Tibial nerve (tissue), 4 donors: ENCODE data around the gene GLB1L2.

Experiments
- EP300 ChIP-seq, 2 donors: sonication (generic); formaldehyde crosslinking; IDR thresholded peaks; one replicate each; pipeline ENCODE4 v1.6.1; 2017; ENCODE audit warnings: antibody characterized with exemption in 2 of 2, mild to moderate bottlenecking in 1 of 2
- POLR2A ChIP-seq, 2 donors: fragments of 450-650 bp; IDR thresholded peaks; one replicate each; pipeline ENCODE4 v1.6.1; 2017; ENCODE audit warnings: antibody characterized with exemption in 2 of 2, mild to moderate bottlenecking in 2 of 2, moderate library complexity in 2 of 2
- TF ChIP-seq, protein P1 (sequence below), 5 experiments: fragments of 200-600 bp in 3 of 5; fragments of 450-650 bp in 2 of 5; sonication (generic) in 3 of 5; IDR thresholded peaks; one replicate each; pipeline ENCODE4 v1.5.1; 2016 to 2019; ENCODE audit warnings: antibody characterized with exemption in 5 of 5, mild to moderate bottlenecking in 3 of 5, moderate library complexity in 2 of 5

DNA sequence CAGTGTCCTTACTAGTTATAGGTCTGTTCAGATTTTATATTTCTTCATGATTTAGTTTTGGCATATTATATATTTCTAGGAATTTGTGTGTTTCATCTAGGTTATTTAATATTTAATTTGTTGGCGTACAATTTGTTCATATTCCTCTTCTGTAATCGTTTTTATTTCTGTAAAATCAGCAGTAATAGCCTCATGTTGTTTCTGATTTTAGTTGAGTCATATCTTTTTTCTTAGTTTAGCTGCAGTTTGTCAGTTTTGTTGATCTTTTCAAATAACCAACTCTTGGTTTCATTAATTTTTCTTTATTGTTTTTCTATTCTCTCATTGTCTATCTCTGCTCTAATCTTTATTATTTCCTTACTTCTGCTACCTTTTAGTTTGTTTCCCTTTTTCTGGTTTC is 20.3 kb downstream of the GLB1L2 start:
- TF ChIP-seq EP300 (IDR thresholded peaks at IDR 0.05) = no peak
- no peak for TF ChIP-seq POLR2A (IDR thresholded peaks at IDR 0.05)
- TF ChIP-seq, protein P1, sequence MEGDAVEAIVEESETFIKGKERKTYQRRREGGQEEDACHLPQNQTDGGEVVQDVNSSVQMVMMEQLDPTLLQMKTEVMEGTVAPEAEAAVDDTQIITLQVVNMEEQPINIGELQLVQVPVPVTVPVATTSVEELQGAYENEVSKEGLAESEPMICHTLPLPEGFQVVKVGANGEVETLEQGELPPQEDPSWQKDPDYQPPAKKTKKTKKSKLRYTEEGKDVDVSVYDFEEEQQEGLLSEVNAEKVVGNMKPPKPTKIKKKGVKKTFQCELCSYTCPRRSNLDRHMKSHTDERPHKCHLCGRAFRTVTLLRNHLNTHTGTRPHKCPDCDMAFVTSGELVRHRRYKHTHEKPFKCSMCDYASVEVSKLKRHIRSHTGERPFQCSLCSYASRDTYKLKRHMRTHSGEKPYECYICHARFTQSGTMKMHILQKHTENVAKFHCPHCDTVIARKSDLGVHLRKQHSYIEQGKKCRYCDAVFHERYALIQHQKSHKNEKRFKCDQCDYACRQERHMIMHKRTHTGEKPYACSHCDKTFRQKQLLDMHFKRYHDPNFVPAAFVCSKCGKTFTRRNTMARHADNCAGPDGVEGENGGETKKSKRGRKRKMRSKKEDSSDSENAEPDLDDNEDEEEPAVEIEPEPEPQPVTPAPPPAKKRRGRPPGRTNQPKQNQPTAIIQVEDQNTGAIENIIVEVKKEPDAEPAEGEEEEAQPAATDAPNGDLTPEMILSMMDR (IDR thresholded peaks at IDR 0.05) = no peak
